Stimulated activated CD4-positive, alpha-beta T cell treated with anti-CD3 and anti-CD28 coated beads, Interleukin-2, amount 100 ng/mL, for 48 hours (primary cell): Measurements from ENCODE around the gene RCC1.
"Not testable (repeated sequence)": the region's sequence is repeated elsewhere in the genome, so short reads cannot be mapped to it uniquely, and the experiment has no call there.

Experiments
- DNase-seq, 2 donors: peaks; one replicate each; pipeline ENCODE4 v3.0.0-alpha.2; 2020

The RCC1 gene, protein sequence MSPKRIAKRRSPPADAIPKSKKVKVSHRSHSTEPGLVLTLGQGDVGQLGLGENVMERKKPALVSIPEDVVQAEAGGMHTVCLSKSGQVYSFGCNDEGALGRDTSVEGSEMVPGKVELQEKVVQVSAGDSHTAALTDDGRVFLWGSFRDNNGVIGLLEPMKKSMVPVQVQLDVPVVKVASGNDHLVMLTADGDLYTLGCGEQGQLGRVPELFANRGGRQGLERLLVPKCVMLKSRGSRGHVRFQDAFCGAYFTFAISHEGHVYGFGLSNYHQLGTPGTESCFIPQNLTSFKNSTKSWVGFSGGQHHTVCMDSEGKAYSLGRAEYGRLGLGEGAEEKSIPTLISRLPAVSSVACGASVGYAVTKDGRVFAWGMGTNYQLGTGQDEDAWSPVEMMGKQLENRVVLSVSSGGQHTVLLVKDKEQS

DNA sequence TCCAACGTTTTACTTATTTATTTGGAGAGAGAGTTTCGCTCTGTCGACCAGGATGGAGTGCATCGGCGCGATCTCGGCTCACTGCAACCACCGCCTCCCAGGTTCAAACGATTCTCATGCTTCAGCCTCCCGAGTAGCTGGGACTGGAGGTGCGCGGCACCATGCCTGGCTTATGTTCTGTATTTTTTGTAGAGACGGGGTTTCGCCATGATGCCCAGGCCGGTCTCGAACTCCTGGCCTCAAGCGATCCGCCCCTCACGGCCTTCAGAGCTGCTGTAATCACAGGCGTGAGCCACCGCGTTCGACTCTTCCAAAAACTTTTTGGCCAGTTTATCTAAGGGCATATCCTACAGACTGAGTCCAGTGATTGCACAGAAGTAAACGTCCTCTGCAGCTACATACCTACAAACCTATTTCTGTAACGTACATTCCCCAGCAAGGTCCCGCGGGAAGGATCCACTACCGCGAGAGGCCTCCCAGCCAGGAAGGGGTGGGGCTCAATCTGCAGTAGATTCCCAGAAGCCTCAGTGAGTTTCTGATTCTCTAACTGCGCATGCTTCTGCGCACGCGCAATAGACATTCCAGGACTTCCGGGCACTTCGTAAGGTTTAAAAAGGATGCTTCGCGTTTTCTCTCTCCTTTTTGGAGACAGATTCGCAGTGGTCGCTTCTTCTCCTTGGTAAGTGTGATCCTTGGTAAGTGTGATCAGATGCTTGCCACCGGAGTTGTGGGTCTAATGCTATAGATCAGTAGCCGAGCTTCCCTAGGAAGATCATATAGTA, at the start of gene RCC1:
Gene RCC1, plus strand, starts transcription at position 638 of the 782 bp plus-strand sequence. CDS start 23,824 bp downstream, outside the sequence.
- peak; percentile 88 to 90 for DNase-seq

DNA sequence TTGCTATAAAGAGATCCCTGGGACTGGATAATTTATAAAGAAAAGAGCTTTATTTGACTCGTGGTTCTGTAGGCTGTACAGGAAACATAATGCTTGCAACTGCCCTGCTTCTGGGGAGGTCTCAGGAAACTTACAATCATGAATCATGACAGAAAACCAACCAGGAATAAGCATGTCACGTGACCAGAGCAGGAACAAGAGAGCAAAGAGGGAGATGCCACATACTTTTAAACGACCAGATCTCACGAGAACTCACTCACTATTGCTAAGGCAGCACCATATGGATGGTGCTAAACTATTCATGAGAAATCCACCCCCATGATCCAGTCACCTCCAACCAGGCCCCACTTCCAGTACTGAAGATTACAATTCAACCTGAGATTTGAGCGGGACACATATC, 49.8 kb upstream of the RCC1 start:
- no peak for DNase-seq

DNA sequence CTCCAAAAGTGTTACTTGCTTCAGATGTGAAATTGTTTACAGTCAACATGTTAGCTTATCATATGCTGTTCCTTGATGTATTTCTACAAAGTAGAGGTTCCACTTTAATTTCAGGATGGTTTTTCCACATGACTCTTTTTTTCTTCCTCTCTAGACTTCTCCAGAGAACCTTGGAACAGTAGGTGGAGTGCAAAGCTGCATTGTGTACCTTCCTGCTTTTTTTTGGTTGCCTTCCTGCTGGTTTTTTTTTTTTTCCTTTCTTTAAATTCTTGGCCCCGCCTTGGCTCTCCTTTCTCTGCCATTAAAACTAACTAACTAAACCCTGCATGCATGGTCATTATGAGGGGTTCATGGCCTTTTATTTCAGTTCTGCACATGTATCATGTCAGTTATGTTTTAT, 48.2 kb upstream of the RCC1 start:
- no peak for DNase-seq

DNA sequence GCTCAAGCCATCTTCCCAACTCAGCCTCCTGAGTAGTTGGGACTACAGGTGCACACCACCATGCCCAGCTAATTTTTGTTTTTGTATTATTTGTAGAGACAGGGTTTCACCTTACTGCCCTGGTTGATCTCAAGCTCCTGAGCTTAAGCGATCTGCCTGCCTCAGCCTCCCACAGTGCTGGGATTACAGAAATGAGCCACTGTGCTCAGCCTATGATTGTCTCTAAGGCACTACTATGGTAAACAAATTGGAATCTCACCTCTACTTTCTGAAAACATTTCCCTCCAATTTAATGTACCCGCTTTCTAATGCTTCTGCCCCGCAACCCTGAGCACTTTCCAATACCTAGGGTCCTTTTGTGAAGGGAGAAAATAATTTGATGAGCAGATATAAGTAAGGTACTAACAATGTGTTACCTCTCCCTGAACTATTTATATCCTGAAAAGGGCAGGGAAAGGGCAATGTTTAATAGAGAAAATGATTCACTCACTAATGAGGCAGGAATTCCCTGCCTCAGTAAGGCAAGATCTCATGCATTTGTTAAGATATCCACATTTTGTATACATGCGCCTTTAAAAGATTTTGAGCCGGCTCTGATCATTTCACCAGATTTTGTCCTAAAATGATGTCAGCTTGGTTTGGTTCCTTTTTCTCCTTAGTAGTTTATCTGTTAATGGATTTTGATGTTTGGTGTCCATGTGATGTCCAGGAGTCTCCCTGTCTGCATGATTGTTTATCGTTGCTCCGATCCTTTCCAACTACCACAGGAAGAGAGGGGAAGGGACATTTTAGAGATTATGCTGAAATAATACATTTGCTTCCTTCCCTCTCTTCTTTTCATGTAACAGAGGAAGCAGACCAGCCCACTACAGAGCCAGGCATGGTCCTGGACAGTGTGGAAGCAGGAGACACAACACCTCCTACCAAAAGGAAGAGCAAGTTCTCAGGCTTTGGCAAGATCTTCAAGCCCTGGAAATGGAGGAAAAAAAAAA, 47.3 kb upstream of the RCC1 start:
- DNase-seq: no peak

- DNase-seq: no peak
Observed at GRCh38 chr1:28466226-28466778, 39.5 kb upstream of the RCC1 start.

DNA sequence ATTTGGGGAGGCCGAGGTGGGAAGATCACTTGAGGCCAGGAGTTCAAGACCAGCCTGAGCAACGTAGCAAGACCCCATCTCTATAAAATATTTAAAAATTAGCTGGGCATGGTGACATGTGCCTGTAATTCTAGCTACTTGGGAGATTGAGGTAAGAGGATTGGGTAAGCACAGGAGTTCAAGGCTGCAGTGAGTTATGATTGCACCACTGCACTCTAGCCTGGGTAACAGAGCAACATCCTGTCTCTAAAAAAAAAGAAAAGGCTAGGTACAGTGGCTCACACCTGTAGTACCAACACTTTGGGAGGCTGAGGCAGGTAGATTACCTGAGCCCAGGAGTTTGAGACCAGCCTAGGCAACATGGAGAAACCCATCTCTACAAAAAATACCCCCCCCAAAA, 35.7 kb upstream of the RCC1 start:
- no peak for DNase-seq

GRCh38 chr1:28479497-28479896, 26.3 kb upstream of the RCC1 start:
- DNase-seq: not testable (repeated sequence)

GRCh38 chr1:28480308-28480707, 25.5 kb upstream of the RCC1 start:
- no peak for DNase-seq

- DNase-seq: no peak
Observed at GRCh38 chr1:28482138-28482537, 23.7 kb upstream of the RCC1 start.

GRCh38 chr1:28482702-28483101, 23.1 kb upstream of the RCC1 start:
- DNase-seq: no peak

DNA sequence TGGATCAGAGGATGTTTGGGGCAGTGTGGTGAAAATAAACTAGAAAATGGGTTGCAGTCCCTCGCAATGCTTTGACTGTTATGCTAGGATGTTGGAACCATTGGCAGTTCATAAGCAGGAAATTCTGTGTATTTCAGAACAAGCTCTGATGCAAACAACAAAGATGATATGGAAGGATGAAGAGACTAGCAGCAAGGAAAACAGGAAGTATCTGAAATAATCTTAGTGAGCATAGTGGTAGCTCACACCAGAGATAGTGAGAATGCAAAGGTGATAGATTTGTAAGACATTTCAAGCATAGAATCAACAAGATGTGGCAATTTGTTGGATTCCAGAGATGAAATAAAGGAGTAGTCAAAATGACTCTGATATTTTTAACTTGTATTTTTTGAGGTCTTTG, 11.1 kb upstream of the RCC1 start:
- no peak for DNase-seq

DNA sequence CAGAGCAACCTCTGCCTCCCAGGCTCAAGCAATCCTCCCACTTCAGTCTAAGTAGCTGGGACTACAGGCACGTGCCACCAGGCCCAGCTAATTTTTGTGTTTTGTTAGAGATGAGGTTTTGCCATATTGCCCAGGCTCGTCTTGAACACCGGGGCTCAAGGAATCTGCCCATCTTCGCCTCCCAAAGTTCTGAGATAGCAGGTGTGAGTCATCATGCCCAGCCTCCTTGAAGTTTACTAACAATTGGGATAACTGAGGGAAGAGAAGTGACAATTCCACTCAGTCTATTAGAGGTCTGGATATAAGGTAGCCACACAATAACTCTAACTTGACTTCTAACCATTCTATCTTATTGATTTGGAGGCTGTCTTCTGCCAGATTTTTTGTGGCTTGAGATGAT, 6.3 kb upstream of the RCC1 start:
- no peak for DNase-seq

DNA sequence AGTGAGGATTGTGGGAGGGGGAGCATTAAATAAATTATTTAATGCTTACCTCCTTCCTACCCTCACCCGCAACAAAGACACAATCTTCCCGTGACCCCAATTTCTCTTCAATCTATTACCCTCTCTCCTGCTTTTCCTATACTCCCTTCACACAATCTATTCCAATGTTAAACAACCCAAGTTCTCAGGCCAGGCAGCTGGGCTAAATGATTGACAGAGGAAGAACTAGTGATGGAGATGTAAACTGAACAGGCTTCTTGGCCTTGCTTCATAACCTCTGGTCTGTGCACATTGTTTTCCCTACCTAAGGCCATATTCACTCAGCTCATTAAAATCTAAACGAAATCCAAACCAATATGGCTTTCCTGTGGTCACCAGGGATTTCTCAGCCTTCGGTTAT, 3.9 kb upstream of the RCC1 start:
- DNase-seq: no peak

- DNase-seq: no peak
Observed at GRCh38 chr1:28503117-28503516, 2.7 kb upstream of the RCC1 start.

DNA sequence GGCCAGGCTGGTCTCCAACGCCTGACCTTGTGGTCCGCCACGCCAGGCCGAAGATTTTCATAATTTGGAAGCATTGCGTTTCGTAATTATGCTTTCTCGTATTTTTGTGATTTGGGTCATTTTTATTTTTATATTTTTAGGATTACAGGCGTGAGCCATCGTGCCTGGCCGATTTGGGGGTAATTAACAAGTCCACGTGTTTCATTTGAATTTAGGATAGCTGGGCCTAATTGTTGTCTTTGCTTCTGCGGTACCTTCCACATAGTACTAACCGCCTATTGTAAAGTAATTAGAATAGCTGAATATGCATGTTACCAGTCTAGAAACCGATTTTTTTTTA, 1.0 kb downstream of the RCC1 start:
- DNase-seq: peak in 1 of 2 donors; percentile 14

- peak in 1 of 2 donors; percentile 40 for DNase-seq
Observed at GRCh38 chr1:28507247-28507645, 1.4 kb downstream of the RCC1 start.

- DNase-seq: peak in 1 of 2 donors; percentile 25
Observed at GRCh38 chr1:28507646-28508434, 2.0 kb downstream of the RCC1 start.

DNA sequence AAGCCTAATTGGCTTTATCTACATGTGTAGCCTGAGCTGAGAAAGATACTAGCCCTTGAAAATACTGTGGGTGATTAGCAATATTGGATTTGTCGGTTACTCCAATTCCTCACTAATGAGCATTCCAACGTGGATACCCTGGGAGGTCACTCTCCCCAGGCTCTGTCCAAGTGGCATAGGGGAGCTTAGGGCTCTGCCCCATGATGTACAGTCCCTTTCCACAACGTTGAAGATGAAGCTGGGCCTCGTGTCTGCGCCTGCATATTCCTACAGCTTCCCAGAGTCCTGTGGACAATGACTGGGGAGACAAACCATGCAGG, 2.6 kb downstream of the RCC1 start:
- peak in 1 of 2 donors; percentile 14 for DNase-seq

DNA sequence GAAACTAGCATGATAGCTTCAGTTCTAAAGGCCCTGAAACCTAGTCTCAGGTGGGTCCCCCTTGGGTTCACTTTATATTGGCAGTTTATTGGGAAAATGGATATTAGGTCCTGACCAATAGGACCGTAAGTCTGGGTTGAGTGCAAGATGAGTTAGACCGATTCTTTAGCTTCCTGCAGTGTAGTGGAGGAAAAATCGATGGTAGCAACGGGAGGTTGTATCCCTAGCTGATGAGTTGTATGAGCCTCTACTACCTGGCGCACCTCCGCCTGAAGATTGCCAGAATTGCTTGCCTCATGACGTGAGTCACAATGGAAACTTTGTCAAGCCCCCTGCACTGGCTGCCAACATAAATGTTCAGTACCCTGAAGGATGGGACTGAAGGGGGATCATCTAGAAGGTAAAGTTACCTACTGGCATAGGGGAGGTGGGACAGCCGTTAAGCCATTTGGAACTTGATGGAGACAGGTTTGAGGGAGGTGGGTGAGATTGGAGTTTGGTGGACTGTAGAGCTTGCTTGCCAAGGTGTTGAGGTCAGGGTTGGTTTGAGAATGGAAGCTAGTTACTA, 3.9 kb downstream of the RCC1 start:
- DNase-seq: peak; percentile 45 to 51

GRCh38 chr1:28510273-28510969, 4.6 kb downstream of the RCC1 start:
- peak; percentile 53 to 60 for DNase-seq

GRCh38 chr1:28510970-28511440, 5.2 kb downstream of the RCC1 start:
- DNase-seq: peak; percentile 48 to 60
